Left lung (tissue), 10 donors: ENCODE results near the gene SPATS1. TPM values are rescaled to one million over a fixed set of nuclear protein-coding genes. Genes with fewer than 3 reads are reported as not detected.
"Not testable (repeated sequence)": the region's sequence is repeated elsewhere in the genome, so short reads cannot be mapped to it uniquely, and the experiment has no call there.

ENCODE experiments used
- ATAC-seq: fragments of 200-7000 bp; cut with Tn5 transposase; one replicate; pipeline ENCODE4 v1.9.1; 2020; ENCODE audit warnings: moderate library complexity
- DNase-seq, 4 donors: peaks; one replicate each; pipeline ENCODE4 v3.0.0-alpha.2; 2013 to 2020
- H3K27ac ChIP-seq, 2 donors: fragments of 200-600 bp; sonication (generic) in 1 of 2; one replicate each; pipeline versions ENCODE4 v1.5.0 to v1.8.0; 2020 to 2021
- H3K27me3 ChIP-seq, 2 donors: fragments of 200-600 bp; sonication (generic) in 1 of 2; one replicate each; pipeline versions ENCODE4 v1.5.0 to v1.8.0; 2020 to 2021
- H3K36me3 ChIP-seq, 2 donors: fragments of 200-600 bp; sonication (generic) in 1 of 2; one replicate each; pipeline versions ENCODE4 v1.5.0 to v1.8.0; 2020 to 2021
- H3K4me1 ChIP-seq, 2 donors: fragments of 200-600 bp; one replicate each; pipeline ENCODE4 v1.8.0; 2021
- H3K4me3 ChIP-seq, 2 donors: fragments of 200-600 bp; sonication (generic) in 1 of 2; one replicate each; pipeline versions ENCODE4 v1.5.0 to v1.8.0; 2020 to 2021; ENCODE audit warnings: mild to moderate bottlenecking in 1 of 2
- H3K9me3 ChIP-seq, 2 donors: fragments of 200-600 bp; sonication (generic) in 1 of 2; one replicate each; pipeline versions ENCODE4 v1.5.0 to v1.8.0; 2020 to 2021
- CTCF ChIP-seq, 2 donors: fragments of 200-600 bp; sonication (generic) in 1 of 2; IDR thresholded peaks; one replicate each; pipeline versions ENCODE4 v1.5.0 to v1.8.0; 2021; ENCODE audit warnings: antibody characterized with exemption in 2 of 2
- intact Hi-C, 2 donors: fragments of 100-400 bp; cut with DNase I; formaldehyde crosslinking; loops; one replicate each; pipeline versions ENCODE4 v1.11.2 to v1.14.2; 2022
- polyA plus RNA-seq, 6 donors: library from polyadenylated mRNA; unstranded; fragments of 120-200 nt; gene quantifications; one replicate each; pipeline ENCODE4 v1.2.1, GENCODE V29; 2013; ENCODE audit not compliant: insufficient read length in 6 of 6
- total RNA-seq, 2 donors: library from RNA; stranded (reverse); fragmentation: NEBNext Ultra II Directional; extraction: Animal tissue kit (Norgen Biotek cat#: 25700); gene quantifications; one replicate each; pipeline ENCODE4 v1.2.1, GENCODE V29; 2021
- donor health status: DM: no; HTN: yes; CAD: no.
- donor health status: DM: no; HTN: no; CAD: no.

Gene SPATS1
- total and polyA plus RNA-seq, 8 donors, result 0.31 to 1.2 (median 0.41) TPM; not detected in 2

- Histone ChIP-seq H3K27ac (no peak overlapping the region), H3K9me3 (no peaks in the 10 kb centered on the region), H3K4me1 (peaks cover 8 to 29% of the 10 kb centered on the region in 2 donors), H3K27me3 (peaks cover 0 to 26% of the 10 kb centered on the region in 2 donors), H3K4me3 (no peak overlapping the region), H3K36me3 (peaks cover 0 to 3% of the 10 kb centered on the region in 2 donors)
- DNase-seq (no peak), ATAC-seq (no peak)
- intact Hi-C loops, result no loop called here
- TF ChIP-seq CTCF (IDR thresholded peaks at IDR 0.05), result no peak
Measured at GRCh38 chr6:44316481-44316880, 26.0 kb upstream of the SPATS1 start.

DNA sequence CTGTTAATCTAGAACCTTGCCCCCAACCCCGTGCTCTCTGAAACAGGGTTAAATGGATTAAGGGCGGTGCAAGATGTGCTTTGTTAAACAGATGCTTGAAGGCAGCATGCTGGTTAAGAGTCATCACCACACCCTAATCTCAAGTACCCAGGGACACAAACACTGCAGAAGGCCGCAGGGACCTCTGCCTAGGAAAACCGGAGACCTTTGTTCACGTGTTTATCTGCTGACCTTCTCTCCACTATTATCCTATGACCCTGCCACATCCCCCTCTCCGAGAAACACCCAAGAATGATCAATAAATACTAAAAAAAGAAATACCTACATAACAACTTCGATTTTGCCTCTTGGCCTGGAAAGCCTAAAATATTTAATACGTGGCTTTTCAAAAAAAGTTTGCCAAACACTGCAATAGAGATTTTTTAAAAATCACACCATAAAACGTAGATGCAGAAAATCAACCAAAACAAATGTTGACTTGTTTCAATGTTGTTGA, 25.3 kb upstream of the SPATS1 start:
- Histone ChIP-seq H3K4me1 (peaks cover 5 to 22% of the 10 kb centered on the region in 2 donors), H3K27me3 (peaks cover 0 to 26% of the 10 kb centered on the region in 2 donors)
- ATAC-seq, intact Hi-C loops, H3K9me3 ChIP-seq, H3K4me3 ChIP-seq, DNase-seq, H3K27ac ChIP-seq, H3K36me3 ChIP-seq: not testable (repeated sequence)

- Histone ChIP-seq H3K36me3 (no peaks in the 10 kb centered on the region), H3K27ac (no peak overlapping the region), H3K9me3 (no peaks in the 10 kb centered on the region), H3K4me1 (peaks cover 0 to 9% of the 10 kb centered on the region in 2 donors), H3K27me3 (peaks cover 0 to 26% of the 10 kb centered on the region in 2 donors), H3K4me3 (no peak overlapping the region)
- no peak for ATAC-seq
- intact Hi-C loops, result no loop called here
- no peak for DNase-seq
- TF ChIP-seq CTCF (IDR thresholded peaks at IDR 0.05), result no peak
Measured at GRCh38 chr6:44321210-44321609, 21.2 kb upstream of the SPATS1 start.

- Histone ChIP-seq H3K4me3 (no peak overlapping the region), H3K36me3 (no peaks in the 10 kb centered on the region), H3K27ac (no peak overlapping the region), H3K27me3 (peaks cover 16 to 32% of the 10 kb centered on the region in 2 donors), H3K4me1 (no peaks in the 10 kb centered on the region), H3K9me3 (no peaks in the 10 kb centered on the region)
- intact Hi-C loops, result no loop called here
- TF ChIP-seq CTCF (IDR thresholded peaks at IDR 0.05), result no peak
- DNase-seq (no peak), ATAC-seq (no peak)
Measured at GRCh38 chr6:44327096-44327495, 15.4 kb upstream of the SPATS1 start.

DNA sequence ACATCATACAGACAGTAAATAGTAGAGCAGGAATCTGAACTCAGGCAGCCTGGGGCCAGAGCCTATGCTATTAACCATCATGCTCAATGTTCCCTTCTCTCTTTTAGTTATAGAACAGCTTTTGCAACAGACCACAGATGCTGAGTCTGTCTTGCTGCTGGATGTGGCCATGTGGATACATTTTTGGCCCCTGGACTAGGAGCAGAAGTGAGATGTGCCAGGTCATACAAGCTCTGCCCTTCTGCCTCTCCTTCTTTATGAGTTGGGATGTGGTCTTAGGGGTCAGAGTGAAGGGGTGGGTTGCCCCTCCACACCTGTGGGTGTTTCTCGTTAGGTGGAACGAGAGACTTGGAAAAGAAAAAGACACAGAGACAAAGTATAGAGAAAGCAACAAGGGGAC, 14.7 kb upstream of the SPATS1 start:
- H3K27me3 ChIP-seq, result peaks cover 16 to 35% of the 10 kb centered on the region in 2 donors
- H3K4me1 ChIP-seq, result no peaks in the 10 kb centered on the region
- H3K9me3 ChIP-seq, result no peaks in the 10 kb centered on the region
- ATAC-seq (no peak), DNase-seq (no peak)
- H3K36me3 ChIP-seq, result no peaks in the 10 kb centered on the region
- TF ChIP-seq CTCF (IDR thresholded peaks at IDR 0.05), result no peak
- no peak overlapping the region for H3K27ac ChIP-seq
- no peak overlapping the region for H3K4me3 ChIP-seq
- intact Hi-C loops, result no loop called here

DNA sequence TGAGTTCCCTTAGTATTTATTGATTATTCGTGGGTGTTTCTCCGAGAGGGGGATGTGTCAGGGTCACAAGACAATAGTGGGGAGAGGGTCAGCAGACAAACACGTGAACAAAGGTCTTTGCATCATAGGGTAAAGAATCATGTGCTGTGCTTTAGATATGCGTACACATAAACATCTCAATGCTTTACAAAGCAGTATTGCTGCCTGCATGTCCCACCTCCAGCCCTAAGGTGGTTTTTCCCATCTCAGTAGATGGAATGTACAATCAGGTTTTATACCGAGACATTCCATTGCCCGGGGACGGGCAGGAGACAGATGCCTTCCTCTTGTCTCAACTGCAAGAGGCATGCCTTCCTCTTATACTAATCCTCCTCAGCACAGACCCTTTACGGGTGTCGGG, 14.2 kb upstream of the SPATS1 start:
- peaks cover 16 to 35% of the 10 kb centered on the region in 2 donors for H3K27me3 ChIP-seq
- H3K4me1 ChIP-seq, ATAC-seq, intact Hi-C loops, DNase-seq, H3K27ac ChIP-seq, H3K36me3 ChIP-seq, H3K9me3 ChIP-seq, H3K4me3 ChIP-seq: not testable (repeated sequence)
